GM13977 (cell line): ENCODE results near the gene ZFP91.

Source experiments
- DNase-seq: peaks from one replicate; pipeline ENCODE4 v3.0.0; 2012; ENCODE audit warnings: low spot score
- in situ Hi-C: fragments of 300-500 bp; cut with MboI; formaldehyde crosslinking; loops from one replicate; pipeline ENCODE4 v1.12.0; 2022; ENCODE audit warnings: low sequenced_read_pairs, low pct_unique_long_range_greater_than_20kb, mixed read lengths, inconsistent platforms; ENCODE audit not compliant: unreplicated experiment
- TF ChIP-seq, protein P1 (sequence below): IDR thresholded peaks from 2 replicates; pipeline ENCODE4 v1.5.1; 2012; ENCODE audit warnings: mild to moderate bottlenecking, control low read depth; ENCODE audit not compliant: insufficient read depth; ENCODE audit errors: extremely low read depth, missing control alignments

Gene ZFP91

GRCh38 chr11:58600510-58600909 lies 21.6 kb downstream of the ZFP91 start:
- DNase-seq: no peak
- TF ChIP-seq, protein P1, sequence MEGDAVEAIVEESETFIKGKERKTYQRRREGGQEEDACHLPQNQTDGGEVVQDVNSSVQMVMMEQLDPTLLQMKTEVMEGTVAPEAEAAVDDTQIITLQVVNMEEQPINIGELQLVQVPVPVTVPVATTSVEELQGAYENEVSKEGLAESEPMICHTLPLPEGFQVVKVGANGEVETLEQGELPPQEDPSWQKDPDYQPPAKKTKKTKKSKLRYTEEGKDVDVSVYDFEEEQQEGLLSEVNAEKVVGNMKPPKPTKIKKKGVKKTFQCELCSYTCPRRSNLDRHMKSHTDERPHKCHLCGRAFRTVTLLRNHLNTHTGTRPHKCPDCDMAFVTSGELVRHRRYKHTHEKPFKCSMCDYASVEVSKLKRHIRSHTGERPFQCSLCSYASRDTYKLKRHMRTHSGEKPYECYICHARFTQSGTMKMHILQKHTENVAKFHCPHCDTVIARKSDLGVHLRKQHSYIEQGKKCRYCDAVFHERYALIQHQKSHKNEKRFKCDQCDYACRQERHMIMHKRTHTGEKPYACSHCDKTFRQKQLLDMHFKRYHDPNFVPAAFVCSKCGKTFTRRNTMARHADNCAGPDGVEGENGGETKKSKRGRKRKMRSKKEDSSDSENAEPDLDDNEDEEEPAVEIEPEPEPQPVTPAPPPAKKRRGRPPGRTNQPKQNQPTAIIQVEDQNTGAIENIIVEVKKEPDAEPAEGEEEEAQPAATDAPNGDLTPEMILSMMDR: no peak
- in situ Hi-C loops: no loop called here

- no peak for DNase-seq
- in situ Hi-C loops: no loop called here
- TF ChIP-seq, protein P1: no peak
These were observed 28.3 kb downstream of the ZFP91 start for GRCh38 chr11:58606930-58607714.

DNA sequence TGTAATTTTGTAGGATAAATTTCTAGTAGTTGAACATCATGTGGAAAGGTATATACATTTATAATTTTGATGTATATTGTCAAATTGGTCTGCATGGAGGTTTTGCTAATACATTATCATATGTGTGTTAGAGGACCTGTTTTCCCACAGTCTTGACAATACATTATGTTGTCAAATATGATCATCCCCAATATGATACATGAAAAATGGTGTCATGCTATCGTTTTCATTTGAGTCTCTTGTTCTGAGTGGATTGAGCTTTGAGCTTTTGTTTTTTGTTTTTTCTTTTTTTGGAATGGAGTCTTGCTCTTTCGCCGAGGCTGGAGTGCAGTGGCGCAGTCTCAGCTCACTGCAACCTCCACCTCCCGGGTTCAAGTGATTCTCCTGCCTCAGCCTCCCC lies 29.5 kb downstream of the ZFP91 start:
- TF ChIP-seq, protein P1: no peak
- in situ Hi-C loops: no loop called here
- no peak for DNase-seq

DNA sequence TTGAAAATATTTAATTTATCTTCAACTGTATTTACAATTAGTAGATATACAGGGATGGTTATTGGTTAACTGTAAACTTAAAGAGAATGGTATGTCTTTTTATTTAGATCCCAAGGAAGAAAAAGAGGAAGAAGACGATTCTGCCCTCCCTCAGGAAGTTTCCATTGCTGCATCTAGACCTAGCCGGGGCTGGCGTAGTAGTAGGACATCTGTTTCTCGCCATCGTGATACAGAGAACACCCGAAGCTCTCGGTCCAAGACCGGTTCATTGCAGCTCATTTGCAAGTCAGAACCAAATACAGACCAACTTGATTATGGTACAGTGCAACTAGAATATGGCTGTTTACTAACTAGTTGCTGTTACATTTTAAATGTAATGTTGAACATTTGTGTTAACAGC lies 30.9 kb downstream of the ZFP91 start:
- in situ Hi-C loops: no loop called here
- TF ChIP-seq, protein P1: no peak
- DNase-seq: no peak

DNA sequence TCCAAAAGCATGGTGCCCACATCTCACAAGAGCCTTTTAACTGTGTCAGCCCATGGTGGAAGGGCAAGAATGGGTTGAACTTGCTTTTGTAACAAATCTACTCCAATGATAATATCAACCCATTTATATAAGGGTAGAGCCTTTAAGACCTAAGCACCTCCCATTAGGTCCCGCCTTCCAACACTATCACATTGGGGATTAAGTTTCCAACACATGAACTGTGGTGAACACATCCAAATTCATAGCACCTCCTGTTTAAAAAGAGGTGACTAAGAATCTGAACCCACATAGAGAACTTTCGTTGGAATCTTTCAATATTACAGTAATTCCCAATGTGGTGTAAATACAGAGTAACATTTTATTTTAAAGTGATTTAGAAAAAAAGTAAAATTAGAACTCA lies 34.4 kb downstream of the ZFP91 start:
- in situ Hi-C loops: no loop called here
- TF ChIP-seq, protein P1: no peak
- no peak for DNase-seq

GRCh38 chr11:58615559-58615958 lies 36.7 kb downstream of the ZFP91 start:
- DNase-seq: no peak
- in situ Hi-C loops: no loop called here
- TF ChIP-seq, protein P1: no peak
